Tibial nerve (tissue), 4 donors: ENCODE results near the gene ALDH3B1. TPM values are rescaled to one million over a fixed set of nuclear protein-coding genes. Genes with fewer than 3 reads are reported as not detected.
A peak's percentile ranks its signal among the peaks of the same experiment; 100 is the strongest.

Source experiments
- DNase-seq, 2 donors: peaks; one replicate each; pipeline ENCODE4 v3.0.0-alpha.2; 2019; ENCODE audit warnings: low spot score in 2 of 2
- H3K27ac ChIP-seq, 4 donors: fragments of 200-600 bp; sonication (generic) in 3 of 4; one replicate each; pipeline ENCODE4 v1.5.1; 2017 to 2019; ENCODE audit warnings: mild to moderate bottlenecking in 1 of 4
- H3K27me3 ChIP-seq, 2 donors: fragments of 200-600 bp; sonication (generic) in 1 of 2; one replicate each; pipeline versions ENCODE4 v1.5.1 to v1.6.0; 2017 to 2019
- H3K36me3 ChIP-seq, 3 donors: fragments of 200-600 bp; sonication (generic); one replicate each; pipeline ENCODE4 v1.5.1; 2018 to 2019
- H3K4me1 ChIP-seq, 4 donors: fragments of 200-600 bp; sonication (generic) in 3 of 4; one replicate each; pipeline ENCODE4 v1.5.1; 2017 to 2019
- H3K4me3 ChIP-seq, 4 donors: fragments of 200-600 bp; sonication (generic) in 3 of 4; one replicate each; pipeline ENCODE4 v1.5.1; 2017 to 2019; ENCODE audit warnings: mild to moderate bottlenecking in 1 of 4, moderate library complexity in 1 of 4
- H3K9me3 ChIP-seq, 4 donors: fragments of 200-600 bp; sonication (generic) in 3 of 4; one replicate each; pipeline ENCODE4 v1.5.1; 2017 to 2019
- EP300 ChIP-seq, 2 donors: sonication (generic); formaldehyde crosslinking; IDR thresholded peaks; one replicate each; pipeline ENCODE4 v1.6.1; 2017; ENCODE audit warnings: antibody characterized with exemption in 2 of 2, mild to moderate bottlenecking in 1 of 2
- POLR2A ChIP-seq, 2 donors: fragments of 450-650 bp; IDR thresholded peaks; one replicate each; pipeline ENCODE4 v1.6.1; 2017; ENCODE audit warnings: antibody characterized with exemption in 2 of 2, mild to moderate bottlenecking in 2 of 2, moderate library complexity in 2 of 2
- WGBS, 2 donors: methylation state at CpG; one replicate each; pipeline ENCODE4 v1.1.5; 2018; 5-methylcytosine and 5-hydroxymethylcytosine counted together
- total RNA-seq, 4 donors: library from RNA; depleted of rRNA; stranded (reverse); fragments of >200 nt; gene quantifications; one replicate each; pipeline ENCODE4 v1.1.0, GENCODE V29; 2016
- TF ChIP-seq, protein P1 (sequence below), 5 experiments: fragments of 200-600 bp in 3 of 5; fragments of 450-650 bp in 2 of 5; sonication (generic) in 3 of 5; IDR thresholded peaks; one replicate each; pipeline ENCODE4 v1.5.1; 2016 to 2019; ENCODE audit warnings: antibody characterized with exemption in 5 of 5, mild to moderate bottlenecking in 3 of 5, moderate library complexity in 2 of 5

The ALDH3B1 gene
- total RNA-seq, 4 donors from 2014 or later = 80.4 to 137 (median 91.8) TPM

DNA sequence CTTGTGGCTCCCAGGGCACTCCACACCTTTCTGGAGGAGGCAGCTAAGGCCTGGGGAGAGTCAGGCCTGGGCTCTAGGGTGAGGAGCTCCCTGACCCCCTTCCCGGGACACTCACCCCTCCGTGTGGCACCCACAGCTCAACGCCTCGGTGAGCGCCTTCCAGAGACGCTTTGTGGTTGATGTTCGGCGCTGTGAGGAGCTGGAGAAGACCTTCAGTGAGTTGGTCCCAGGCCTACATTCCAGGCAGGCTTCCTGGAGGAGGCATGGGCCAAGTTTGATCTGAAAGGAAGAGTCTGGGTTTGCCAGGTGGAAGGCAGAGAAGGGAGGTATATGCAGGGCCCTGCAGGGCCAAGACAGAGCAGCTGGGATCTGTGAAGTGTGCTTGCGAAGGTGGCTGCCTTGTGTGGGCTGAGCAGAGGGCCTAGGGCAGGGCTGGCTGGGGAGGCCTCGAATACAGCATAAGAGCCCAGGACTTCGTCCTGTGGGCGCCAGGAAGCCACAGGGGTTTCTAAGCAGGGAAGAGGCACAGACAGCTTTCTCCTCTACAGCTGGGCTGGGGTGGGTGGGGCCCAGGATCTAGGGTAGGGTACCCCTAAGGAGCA is 31.6 kb downstream of the ALDH3B1 start:
- H3K4me3 ChIP-seq = no peak overlapping the region
- peak overlapping the region in 3 of 4 donors; percentile 94 for H3K27ac ChIP-seq
- 78 to 81% methylated on average over 12 of the region's 12 CpGs for WGBS, 2 donors
- TF ChIP-seq POLR2A (IDR thresholded peaks at IDR 0.05) = no peak
- TF ChIP-seq EP300 (IDR thresholded peaks at IDR 0.05) = no peak
- TF ChIP-seq, protein P1, sequence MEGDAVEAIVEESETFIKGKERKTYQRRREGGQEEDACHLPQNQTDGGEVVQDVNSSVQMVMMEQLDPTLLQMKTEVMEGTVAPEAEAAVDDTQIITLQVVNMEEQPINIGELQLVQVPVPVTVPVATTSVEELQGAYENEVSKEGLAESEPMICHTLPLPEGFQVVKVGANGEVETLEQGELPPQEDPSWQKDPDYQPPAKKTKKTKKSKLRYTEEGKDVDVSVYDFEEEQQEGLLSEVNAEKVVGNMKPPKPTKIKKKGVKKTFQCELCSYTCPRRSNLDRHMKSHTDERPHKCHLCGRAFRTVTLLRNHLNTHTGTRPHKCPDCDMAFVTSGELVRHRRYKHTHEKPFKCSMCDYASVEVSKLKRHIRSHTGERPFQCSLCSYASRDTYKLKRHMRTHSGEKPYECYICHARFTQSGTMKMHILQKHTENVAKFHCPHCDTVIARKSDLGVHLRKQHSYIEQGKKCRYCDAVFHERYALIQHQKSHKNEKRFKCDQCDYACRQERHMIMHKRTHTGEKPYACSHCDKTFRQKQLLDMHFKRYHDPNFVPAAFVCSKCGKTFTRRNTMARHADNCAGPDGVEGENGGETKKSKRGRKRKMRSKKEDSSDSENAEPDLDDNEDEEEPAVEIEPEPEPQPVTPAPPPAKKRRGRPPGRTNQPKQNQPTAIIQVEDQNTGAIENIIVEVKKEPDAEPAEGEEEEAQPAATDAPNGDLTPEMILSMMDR (IDR thresholded peaks at IDR 0.05) = no peak
- no peak for DNase-seq
- no peaks in the 10 kb centered on the region for H3K9me3 ChIP-seq
- H3K27me3 ChIP-seq = no peaks in the 10 kb centered on the region
- H3K36me3 ChIP-seq = peaks cover 0 to 50% (median 2%) of the 10 kb centered on the region in 3 donors
- H3K4me1 ChIP-seq = peaks cover 0 to 68% (median 39%) of the 10 kb centered on the region in 4 donors

DNA sequence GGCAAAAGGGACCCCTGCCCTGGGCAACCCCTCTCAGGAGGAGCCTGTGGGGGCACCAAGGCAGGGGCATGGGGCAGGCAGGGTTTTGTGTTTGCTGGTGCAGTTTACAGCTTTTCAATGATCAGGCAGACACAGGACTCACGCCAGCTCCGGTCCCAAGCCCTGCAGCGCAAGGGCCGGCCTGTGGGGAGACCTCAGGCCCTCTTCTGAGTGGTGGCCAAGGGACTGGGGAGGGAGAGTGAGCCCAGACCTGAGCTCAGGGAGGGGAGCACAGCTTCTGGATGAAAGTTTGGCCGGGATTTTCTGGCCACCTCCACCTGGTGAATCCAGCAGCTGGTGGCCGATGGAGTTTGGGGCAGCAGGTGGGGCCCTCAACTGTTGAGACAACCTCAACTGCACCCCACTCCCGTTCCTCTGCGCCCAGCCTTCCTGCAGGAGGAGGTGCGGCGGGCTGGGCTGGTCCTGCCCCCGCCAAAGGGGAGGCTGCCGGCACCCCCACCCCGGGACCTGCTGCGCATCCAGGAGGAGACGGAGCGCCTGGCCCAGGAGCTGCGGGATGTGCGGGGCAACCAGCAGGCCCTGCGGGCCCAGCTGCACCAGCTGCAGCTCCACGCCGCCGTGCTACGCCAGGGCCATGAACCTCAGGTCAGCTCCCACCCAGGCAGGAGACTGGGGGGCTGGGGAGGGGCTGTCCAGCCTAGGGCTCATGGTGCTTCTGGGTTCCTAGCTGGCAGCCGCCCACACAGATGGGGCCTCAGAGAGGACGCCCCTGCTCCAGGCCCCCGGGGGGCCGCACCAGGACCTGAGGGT is 32.3 kb downstream of the ALDH3B1 start:
- Histone ChIP-seq H3K9me3 (no peaks in the 10 kb centered on the region), H3K27ac (peak overlapping the region in 2 of 4 donors; percentile 94), H3K36me3 (peaks cover 0 to 52% (median 2%) of the 10 kb centered on the region in 3 donors), H3K27me3 (no peaks in the 10 kb centered on the region), H3K4me3 (no peak overlapping the region), H3K4me1 (peaks cover 0 to 61% (median 34%) of the 10 kb centered on the region in 4 donors)
- 72 to 100% methylated on average over 3 to 15 of the region's 27 CpGs for WGBS, 2 donors
- TF ChIP-seq, protein P1 (IDR thresholded peaks at IDR 0.05) = no peak
- TF ChIP-seq EP300 (IDR thresholded peaks at IDR 0.05) = no peak
- TF ChIP-seq POLR2A (IDR thresholded peaks at IDR 0.05) = no peak
- no peak for DNase-seq

DNA sequence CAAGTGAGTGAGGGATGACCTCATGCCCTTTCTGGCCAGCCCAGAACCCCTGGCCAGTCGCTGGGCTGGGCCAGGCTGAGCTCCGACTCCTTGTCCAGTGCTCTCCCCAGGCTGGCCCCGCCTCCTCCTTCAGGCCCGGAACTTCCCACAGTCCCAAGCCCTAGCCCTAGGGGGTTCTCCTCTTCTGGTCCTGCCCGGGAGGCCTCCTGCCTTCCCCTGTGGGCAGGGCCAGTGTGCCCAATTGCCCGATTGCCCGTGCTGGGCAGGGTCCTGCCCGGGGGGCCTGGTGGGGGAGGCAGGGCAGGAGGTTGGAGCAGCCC is 32.9 kb downstream of the ALDH3B1 start:
- no peak for DNase-seq
- no peaks in the 10 kb centered on the region for H3K27me3 ChIP-seq
- peak overlapping the region in 2 of 4 donors; percentile 16 to 72 for H3K27ac ChIP-seq
- no peaks in the 10 kb centered on the region for H3K9me3 ChIP-seq
- peaks cover 0 to 55% (median 28%) of the 10 kb centered on the region in 4 donors for H3K4me1 ChIP-seq
- TF ChIP-seq, protein P1 (IDR thresholded peaks at IDR 0.05) = no peak
- no peak for TF ChIP-seq POLR2A (IDR thresholded peaks at IDR 0.05)
- TF ChIP-seq EP300 (IDR thresholded peaks at IDR 0.05) = no peak
- 59 to 75% methylated on average over 7 to 8 of the region's 8 CpGs for WGBS, 2 donors
- H3K36me3 ChIP-seq = peaks cover 0 to 57% (median 2%) of the 10 kb centered on the region in 3 donors
- H3K4me3 ChIP-seq = no peak overlapping the region

DNA sequence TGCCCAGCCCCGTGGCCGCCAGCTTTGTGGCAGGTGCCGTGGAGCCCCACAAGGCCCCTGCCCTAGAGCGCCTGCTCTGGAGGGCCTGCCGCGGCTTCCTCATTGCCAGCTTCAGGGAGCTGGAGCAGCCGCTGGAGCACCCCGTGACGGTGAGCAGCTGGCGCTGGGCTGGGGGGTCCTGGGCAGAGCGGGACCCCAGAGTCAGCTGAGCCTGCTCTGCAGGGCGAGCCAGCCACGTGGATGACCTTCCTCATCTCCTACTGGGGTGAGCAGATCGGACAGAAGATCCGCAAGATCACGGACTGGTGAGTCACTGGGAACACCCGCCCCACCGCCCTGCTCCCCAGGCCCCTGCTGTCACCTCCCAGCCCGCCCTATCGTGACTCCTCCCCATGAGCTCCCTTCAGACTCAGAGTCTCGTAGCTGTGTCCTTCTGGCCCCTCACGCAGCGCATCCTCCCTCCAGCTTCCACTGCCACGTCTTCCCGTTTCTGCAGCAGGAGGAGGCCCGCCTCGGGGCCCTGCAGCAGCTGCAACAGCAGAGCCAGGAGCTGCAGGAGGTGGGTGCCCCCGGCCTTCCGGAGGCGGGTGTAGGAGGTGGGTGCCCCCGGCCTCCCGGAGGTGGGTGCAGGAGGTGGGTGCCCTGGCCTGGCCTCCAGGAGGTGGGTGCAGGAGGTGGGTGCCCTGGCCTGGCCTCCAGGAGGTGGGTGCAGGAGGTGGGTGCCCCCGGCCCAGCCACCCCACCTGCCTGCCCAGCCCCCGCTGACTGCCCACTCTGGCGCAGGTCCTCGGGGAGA is 33.4 kb downstream of the ALDH3B1 start:
- Histone ChIP-seq H3K27ac (peak overlapping the region in 2 of 4 donors; percentile 16 to 72), H3K4me3 (no peak overlapping the region), H3K27me3 (no peaks in the 10 kb centered on the region), H3K9me3 (no peaks in the 10 kb centered on the region), H3K36me3 (peaks cover 0 to 61% (median 2%) of the 10 kb centered on the region in 3 donors), H3K4me1 (peaks cover 0 to 50% (median 22%) of the 10 kb centered on the region in 4 donors)
- WGBS, 2 donors = 79 to 82% methylated on average over 29 to 31 of the region's 36 CpGs
- no peak for DNase-seq
- TF ChIP-seq EP300 (IDR thresholded peaks at IDR 0.05) (no peak), POLR2A (IDR thresholded peaks at IDR 0.05) (no peak)
- TF ChIP-seq, protein P1 (IDR thresholded peaks at IDR 0.05) = no peak
